GM12878 (cell line): ENCODE measurements around the gene BAZ2A. TPM values are rescaled to one million over a fixed set of nuclear protein-coding genes. Genes with fewer than 3 reads are reported as not detected.
A peak's percentile ranks its signal among the peaks of the same experiment; 100 is the strongest.

Source experiments
- E2F4 ChIP-seq: IDR thresholded peaks from 2 replicates; pipeline ENCODE4 v1.6.1; 2012; ENCODE audit warnings: low read depth, low read length, improper control_type of control experiment
- EED ChIP-seq: sonication (generic); IDR thresholded peaks from 2 replicates; pipeline ENCODE4 v1.6.1; 2016; ENCODE audit warnings: antibody characterized with exemption, low read depth
- IKZF2 ChIP-seq, 2 experiments: fragments of 450-650 bp; IDR thresholded peaks; 2 replicates each; pipeline ENCODE4 v1.6.1; 2017; ENCODE audit warnings: mild to moderate bottlenecking in 2 of 2, moderate library complexity in 2 of 2
- PBX3 ChIP-seq: IDR thresholded peaks from 2 replicates; pipeline ENCODE4 v1.6.1; 2011; ENCODE audit warnings: mild to moderate bottlenecking, low read depth, low read length, moderate library complexity; ENCODE audit not compliant: insufficient replicate concordance
- POLR2A ChIP-seq: IDR thresholded peaks from 2 replicates; pipeline ENCODE4 v1.6.1; 2011; ENCODE audit warnings: low read depth, mild to moderate bottlenecking, low read length
- RAD51 ChIP-seq: fragments of 450-650 bp; IDR thresholded peaks from 2 replicates; pipeline ENCODE4 v1.6.1; 2016; ENCODE audit warnings: moderate library complexity, mild to moderate bottlenecking, inconsistent platforms
- RUNX3 ChIP-seq: IDR thresholded peaks from 2 replicates; pipeline ENCODE4 v1.6.1; 2012; ENCODE audit warnings: low read length, inconsistent platforms
- SPI1 ChIP-seq: IDR thresholded peaks from 2 replicates; pipeline ENCODE4 v1.6.1; 2011; ENCODE audit warnings: low read depth, mild to moderate bottlenecking, low read length, moderate library complexity, borderline replicate concordance; ENCODE audit not compliant: insufficient read depth
- TCF12 ChIP-seq: IDR thresholded peaks from 2 replicates; pipeline ENCODE4 v1.6.1; 2011; ENCODE audit warnings: low read depth, mild to moderate bottlenecking, low read length
- TCF3 ChIP-seq: IDR thresholded peaks from 2 replicates; pipeline ENCODE4 v1.6.1; 2012; ENCODE audit warnings: low read depth, mild to moderate bottlenecking, low read length, borderline replicate concordance; ENCODE audit not compliant: insufficient read depth
- USF2 ChIP-seq: IDR thresholded peaks from 2 replicates; pipeline ENCODE4 v1.6.1; 2011; ENCODE audit warnings: low read depth, low read length, improper control_type of control experiment, borderline replicate concordance
- ZBTB4 ChIP-seq: fragments of 450-650 bp; formaldehyde crosslinking; IDR thresholded peaks from 2 replicates; pipeline ENCODE4 v1.4.0; 2022; ENCODE audit warnings: mild to moderate bottlenecking, moderate library complexity
- ZNF384 ChIP-seq: IDR thresholded peaks from 2 replicates; pipeline ENCODE4 v1.6.1; 2012; ENCODE audit warnings: low read depth, mild to moderate bottlenecking, low read length, improper control_type of control experiment, borderline replicate concordance
- polyA plus RNA-seq, 11 experiments: library from polyadenylated mRNA; depleted of rRNA in 4 of 11; unstranded in 6 of 11; stranded (reverse) in 5 of 11; fragments of >200 nt; fragmentation: Nextera tagmentation in 4 of 11; fragmentation: Illumina TruSeq in 1 of 11; extraction: Ambion mirVana in 4 of 11; extraction: Trizol in 1 of 11; gene quantifications; 1 replicate in 1 of 11; 2 replicates in 10 of 11; pipeline versions ENCODE4 v1.2.1 to v1.2.3, GENCODE V29; 2011 to 2016; ENCODE audit warnings: inconsistent platforms in 2 of 11, missing spikeins in 2 of 11, low read depth in 1 of 11
- total RNA-seq, 4 experiments: library from RNA; depleted of rRNA in 3 of 4; stranded (reverse); fragments of >200 nt in 3 of 4; fragmentation: Illumina TruSeq in 1 of 4; extraction: Trizol in 1 of 4; gene quantifications; 2 replicates each; pipeline versions ENCODE4 v1.2.1 to v1.2.3, GENCODE V29; 2013 to 2021

The BAZ2A gene
- total and polyA plus RNA-seq, 10 of the 15 experiments (the other 5 are each of a cell fraction or from before 2014, with no cell fraction given), result 4.8 to 90.2 (median 29.9) TPM

GRCh38 chr12:56565510-56566101 lies 64.5 kb downstream of the BAZ2A start (continued):
- TF ChIP-seq USF2 (no peak), EED (peak; percentile 62), TCF3 (peak; percentile 91), PBX3 (no peak), POLR2A (no peak), RAD51 (no peak), IKZF2 (IDR thresholded peaks at IDR 0.05) (peak in 1 of 2 experiments; percentile 25; a peak in 1 of 4 replicates), RUNX3 (peak; percentile 63), ZBTB4 (CRISPR knock-in tag) (no peak), SPI1 (no peak), ZNF384 (no peak), TCF12 (peak; percentile 77; the same call in 1 of the 2 replicates), E2F4 (no peak)
